GM23338 (cell line): ENCODE results near the gene TMEM255B. TPM values are rescaled to one million over a fixed set of nuclear protein-coding genes. Genes with fewer than 3 reads are reported as not detected.
"Not testable (repeated sequence)": the region's sequence is repeated elsewhere in the genome, so short reads cannot be mapped to it uniquely, and the experiment has no call there.

ENCODE experiments used
- ATAC-seq: fragments of 200-7000 bp; cut with Tn5 transposase; 3 replicates; pipeline ENCODE4 v1.9.1; 2020
- DNase-seq: peaks from one replicate; pipeline ENCODE4 v3.0.0-alpha.2; 2015; ENCODE audit warnings: low spot score
- H2AFZ ChIP-seq: fragments of 200-600 bp; sonication (generic); 2 replicates; pipeline ENCODE4 v1.8.0; 2016; ENCODE audit warnings: antibody characterized with exemption, mild to moderate bottlenecking, moderate library complexity
- H3F3A ChIP-seq: fragments of 200-600 bp; sonication (generic); replicated peaks from 2 replicates; pipeline ENCODE4 v1.8.0; 2017; ENCODE audit warnings: antibody characterized with exemption, mixed run types, low read depth
- H3K27ac ChIP-seq: fragments of 200-600 bp; sonication (generic); 2 replicates; pipeline ENCODE4 v1.6.1; 2016; ENCODE audit warnings: low read depth
- H3K27me3 ChIP-seq: fragments of 200-600 bp; sonication (generic); 2 replicates; pipeline ENCODE4 v1.8.0; 2016; ENCODE audit warnings: mild to moderate bottlenecking, mixed run types, moderate library complexity; ENCODE audit not compliant: insufficient read depth
- H3K36me3 ChIP-seq: fragments of 200-600 bp; sonication (generic); 2 replicates; pipeline ENCODE4 v1.8.0; 2016; ENCODE audit warnings: mild to moderate bottlenecking; ENCODE audit not compliant: insufficient read depth
- H3K4me1 ChIP-seq: fragments of 200-600 bp; sonication (generic); 2 replicates; pipeline ENCODE4 v1.8.0; 2016; ENCODE audit warnings: mild to moderate bottlenecking, moderate library complexity; ENCODE audit not compliant: insufficient read depth
- H3K4me2 ChIP-seq: fragments of 200-600 bp; sonication (generic); 2 replicates; pipeline ENCODE4 v1.7.1; 2017; ENCODE audit warnings: mixed run types
- H3K4me3 ChIP-seq: fragments of 200-600 bp; sonication (generic); 2 replicates; pipeline ENCODE4 v1.6.1; 2016; ENCODE audit warnings: mixed run types
- H3K79me2 ChIP-seq: fragments of 200-600 bp; sonication (generic); replicated peaks from 2 replicates; pipeline ENCODE4 v1.8.0; 2017; ENCODE audit warnings: mild to moderate bottlenecking; ENCODE audit not compliant: insufficient read depth
- H3K9me2 ChIP-seq: fragments of 200-600 bp; sonication (generic); 2 replicates; pipeline ENCODE4 v1.8.0; 2017; ENCODE audit not compliant: insufficient read depth
- H4K20me1 ChIP-seq: fragments of 200-600 bp; sonication (generic); replicated peaks from 2 replicates; pipeline ENCODE4 v1.8.0; 2017; ENCODE audit warnings: mild to moderate bottlenecking; ENCODE audit not compliant: insufficient read depth
- H3K27ac Mint-ChIP-seq: 2 replicates; pipeline ENCODE4 v1.8.0; 2020; ENCODE audit warnings: inconsistent platforms, mild to moderate bottlenecking, moderate library complexity, mixed read lengths
- H3K27me3 Mint-ChIP-seq: 3 replicates; pipeline ENCODE4 v1.8.0; 2022; ENCODE audit warnings: low read depth, mild to moderate bottlenecking, moderate library complexity, mixed read lengths, inconsistent platforms; ENCODE audit not compliant: insufficient read depth, poor library complexity
- H3K36me3 Mint-ChIP-seq: 3 replicates; pipeline ENCODE4 v1.8.0; 2021; ENCODE audit warnings: low read depth, mild to moderate bottlenecking, inconsistent platforms, moderate library complexity, mixed read lengths
- H3K4me1 Mint-ChIP-seq: 3 replicates; pipeline ENCODE4 v1.8.0; 2020; ENCODE audit warnings: mild to moderate bottlenecking, inconsistent platforms, mixed read lengths
- H3K4me3 Mint-ChIP-seq: 3 replicates; pipeline ENCODE4 v1.8.0; 2021; ENCODE audit warnings: moderate library complexity, mild to moderate bottlenecking, inconsistent platforms, mixed read lengths
- H3K9me3 Mint-ChIP-seq: 3 replicates; pipeline ENCODE4 v1.8.0; 2020; ENCODE audit warnings: moderate library complexity, mild to moderate bottlenecking, inconsistent platforms, mixed read lengths
- CREB1 ChIP-seq: fragments of 250-450 bp; sonication (Bioruptor Pico); IDR thresholded peaks from 2 replicates; pipeline ENCODE4 v1.5.0; 2020; ENCODE audit warnings: low read depth, mild to moderate bottlenecking, moderate library complexity
- CTCF ChIP-seq, 2 experiments: fragments of 200-600 bp in 1 of 2; sonication (generic) in 1 of 2; conservative IDR thresholded peaks; 2 replicates each; pipeline versions ENCODE4 v1.5.1 to v1.6.1; 2016 to 2017; ENCODE audit warnings: antibody characterized with exemption in 2 of 2, low read depth in 2 of 2, mild to moderate bottlenecking in 2 of 2, moderate library complexity in 1 of 2
- ETS1 ChIP-seq: IDR thresholded peaks from 2 replicates; pipeline ENCODE4 v1.6.1; 2016; ENCODE audit warnings: antibody characterized with exemption
- EZH2phosphoT487 ChIP-seq: fragments of 200-600 bp; sonication (generic); IDR thresholded peaks from one replicate; pipeline ENCODE4 v1.8.1; 2018; ENCODE audit warnings: antibody characterized with exemption; ENCODE audit not compliant: unreplicated experiment
- JUNB ChIP-seq: IDR thresholded peaks from one replicate; pipeline ENCODE4 v1.6.1; 2016; ENCODE audit warnings: antibody characterized with exemption; ENCODE audit not compliant: unreplicated experiment
- POLR2AphosphoS5 ChIP-seq: IDR thresholded peaks from 2 replicates; pipeline ENCODE4 v1.6.1; 2016; ENCODE audit warnings: antibody characterized with exemption, low read depth
- REST ChIP-seq: IDR thresholded peaks from one replicate; pipeline ENCODE4 v1.6.1; 2018; ENCODE audit warnings: antibody characterized with exemption; ENCODE audit not compliant: unreplicated experiment
- ZNF114 ChIP-seq: fragments of 250-450 bp; sonication (Bioruptor Pico); IDR thresholded peaks from 2 replicates; pipeline ENCODE4 v1.5.0; 2020; ENCODE audit warnings: mild to moderate bottlenecking, moderate library complexity
- polyA plus RNA-seq: library from polyadenylated mRNA; unstranded; fragments of >200 nt; fragmentation: Nextera tagmentation; extraction: Ambion mirVana; gene quantifications from 2 replicates; pipeline ENCODE4 v1.2.1, GENCODE V29; 2016
- total RNA-seq: library from RNA; depleted of rRNA; stranded (reverse); fragments of >200 nt; shearing (Covaris generic); gene quantifications from 2 replicates; pipeline ENCODE4 v1.2.3, GENCODE V29; 2014

TMEM255B gene
- total and polyA plus RNA-seq, 2 experiments from 2014 or later = 0.69 to 4.4 TPM

GRCh38 chr13:113750554-113751399, 8.2 kb upstream of the TMEM255B start:
- Histone ChIP-seq H3K4me3 (no peak overlapping the region), H3K9me2 (peaks cover 4% of the 10 kb centered on the region; the same call in 1 of the 2 replicates), H4K20me1 (no peaks in the 10 kb centered on the region), H3K79me2 (no peaks in the 10 kb centered on the region), H3K4me2 (no peak overlapping the region), H3K27ac (no peak overlapping the region), H2AFZ (no peak overlapping the region), H3K4me1 (no peaks in the 10 kb centered on the region), H3F3A (peaks cover 25% of the 10 kb centered on the region), H3K36me3 (no peaks in the 10 kb centered on the region), H3K27me3 (no peaks in the 10 kb centered on the region)
- no peak for TF ChIP-seq ZNF114 (CRISPR knock-in tag)
- TF ChIP-seq CREB1 (CRISPR knock-in tag) = no peak
- TF ChIP-seq EZH2phosphoT487 = no peak
- Mint-ChIP-seq H3K27ac (no peak overlapping the region), H3K4me1 (no peaks in the 10 kb centered on the region), H3K9me3 (peaks cover 18% of the 10 kb centered on the region), H3K36me3 (peaks cover 14% of the 10 kb centered on the region; the same call in 2 of the 3 replicates), H3K27me3 (peaks cover 13% of the 10 kb centered on the region), H3K4me3 (no peak overlapping the region)
- ATAC-seq (no peak), DNase-seq (no peak)

- no peaks in the 10 kb centered on the region for H4K20me1 ChIP-seq
- H3K36me3 ChIP-seq = no peaks in the 10 kb centered on the region
- peaks cover 10% of the 10 kb centered on the region for H3K27me3 Mint-ChIP-seq
- peaks cover 18% of the 10 kb centered on the region for H3F3A ChIP-seq
- no peak for DNase-seq
- TF ChIP-seq POLR2AphosphoS5 = no peak
- no peak for TF ChIP-seq REST
- TF ChIP-seq CTCF (conservative IDR thresholded peaks at IDR 0.05; ENCODE audit: low read depth in 2 of 2) = no peak
- TF ChIP-seq ETS1 = no peak
- no peak for TF ChIP-seq JUNB
- TF ChIP-seq EZH2phosphoT487 = no peak
- peaks cover 4% of the 10 kb centered on the region; the same call in 1 of the 2 replicates for H3K9me2 ChIP-seq
- no peaks in the 10 kb centered on the region for H3K4me1 Mint-ChIP-seq
- no peak overlapping the region for H3K4me3 ChIP-seq
- H3K27me3 ChIP-seq = no peaks in the 10 kb centered on the region
- no peak overlapping the region for H3K4me2 ChIP-seq
- no peak overlapping the region for H2AFZ ChIP-seq
- peaks cover 14% of the 10 kb centered on the region; the same call in 2 of the 3 replicates for H3K36me3 Mint-ChIP-seq
- no peak overlapping the region for H3K27ac ChIP-seq
- no peak overlapping the region for H3K27ac Mint-ChIP-seq
- H3K9me3 Mint-ChIP-seq = peaks cover 18% of the 10 kb centered on the region
- H3K79me2 ChIP-seq = no peaks in the 10 kb centered on the region
- no peaks in the 10 kb centered on the region for H3K4me1 ChIP-seq
- ATAC-seq = no peak
- H3K4me3 Mint-ChIP-seq = no peak overlapping the region
These were observed 7.5 kb upstream of the TMEM255B start for GRCh38 chr13:113751491-113751890.

- H3K36me3 ChIP-seq, H4K20me1 ChIP-seq, H3K27ac Mint-ChIP-seq, H3K4me2 ChIP-seq, H3K27ac ChIP-seq, H3K4me1 Mint-ChIP-seq, DNase-seq, ATAC-seq, H3K4me1 ChIP-seq, H2AFZ ChIP-seq, H3K9me2 ChIP-seq, H3K27me3 Mint-ChIP-seq, H3K27me3 ChIP-seq, H3K4me3 ChIP-seq, H3K4me3 Mint-ChIP-seq, H3K79me2 ChIP-seq: not testable (repeated sequence)
- Mint-ChIP-seq H3K9me3 (peaks cover 18% of the 10 kb centered on the region), H3K36me3 (peaks cover 14% of the 10 kb centered on the region; the same call in 2 of the 3 replicates)
- H3F3A ChIP-seq = peaks cover 20% of the 10 kb centered on the region
These were observed 6.6 kb upstream of the TMEM255B start for GRCh38 chr13:113752211-113752986.
